ENCODE data around the gene PCNA. TPM values are rescaled to one million over a fixed set of nuclear protein-coding genes. Genes with fewer than 3 reads are reported as not detected.
A peak's percentile ranks its signal among the peaks of the same experiment; 100 is the strongest.

The PCNA gene
- total RNA-seq, 1 experiment from 2014 or later: 273 TPM

DNA sequence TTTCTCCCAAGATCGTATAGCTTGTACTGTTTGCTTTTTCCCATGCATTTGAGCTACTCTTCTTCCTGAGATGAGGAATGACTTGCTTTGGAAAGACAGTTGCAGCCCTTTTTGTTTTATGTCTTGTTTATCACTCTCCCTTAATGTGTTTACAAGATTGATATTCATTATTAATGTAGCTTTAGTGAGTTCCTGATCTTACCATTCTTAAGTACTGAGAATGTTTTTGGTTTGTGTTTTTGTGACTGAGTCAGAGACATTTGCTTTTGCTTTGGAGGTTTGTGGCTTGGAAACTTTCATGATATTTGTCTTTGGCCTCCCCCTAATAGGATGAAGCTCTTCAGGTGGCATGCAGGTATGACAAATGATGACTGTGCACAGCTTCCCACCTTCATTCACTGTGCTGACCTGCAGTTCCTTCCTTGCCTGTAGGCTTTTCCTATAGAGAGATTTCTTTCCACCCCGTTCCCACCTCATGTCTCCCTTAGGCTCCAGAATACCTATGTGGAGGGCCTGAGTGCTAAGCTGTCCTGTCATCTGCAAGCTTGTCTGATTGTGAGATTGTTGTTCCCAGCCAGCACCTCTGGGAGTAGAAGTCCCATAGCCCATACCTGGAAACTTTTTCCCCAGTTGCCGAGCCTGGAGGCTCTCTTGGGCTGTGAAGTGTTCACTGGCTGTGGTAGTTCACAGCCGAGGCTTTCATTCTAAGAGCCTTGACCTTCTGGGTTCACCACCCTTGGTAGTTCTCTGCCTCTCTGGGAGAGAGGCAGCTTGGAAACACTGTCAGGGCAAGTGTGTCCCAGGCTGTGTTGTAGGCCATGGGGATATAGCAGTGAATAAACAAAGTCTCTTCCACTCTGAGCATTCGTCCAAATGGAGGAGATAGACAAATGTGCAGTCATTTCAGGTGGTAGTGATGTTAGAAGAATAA lies 34.1 kb upstream of the PCNA start:
- peak overlapping the region; percentile 69 for H3K4me2 ChIP-seq (ENCODE audit: low read length)
- peak overlapping the region; percentile 39; the same call in 1 of the 2 replicates for H3K27ac ChIP-seq (ENCODE audit: low read depth, low read length)
- POLR2A ChIA-PET: interaction anchor here (0.9 to 2.3 kb wide), 2 partner anchors 27 to 34 kb away, joined by 4 to 10 read pairs; partner anchors contain the start of genes CDS2 and PCNA
- H3K9me2 ChIP-seq (ENCODE audit: insufficient read depth): no peaks in the 10 kb centered on the region
- H3K4me1 ChIP-seq (ENCODE audit: control insufficient read depth in 1 of 2, insufficient read depth in 2 of 2, low read length in 2 of 2): peaks cover 36 to 89% of the 10 kb centered on the region in 2 experiments
- peak overlapping the region in 1 of 2 experiments; percentile 31; a peak in 2 of 4 replicates for H3K4me3 ChIP-seq (replicated peaks in 1 of 2; ENCODE audit: low read depth in 1 of 2, low read length in 2 of 2)
- peaks cover 45% of the 10 kb centered on the region for H3K79me2 ChIP-seq (ENCODE audit: insufficient read depth, low read length)
- peak; percentile 86 for ATAC-seq
- intact Hi-C loops (cut with micrococcal nuclease): no loop called here
- H4K20me1 ChIP-seq (ENCODE audit: insufficient read depth): no peaks in the 10 kb centered on the region
- peak overlapping the region; percentile 62 for H3K9ac ChIP-seq (ENCODE audit: low read length)
- H3K36me3 ChIP-seq (ENCODE audit: control insufficient read depth in 1 of 2, insufficient read depth in 2 of 2, low read length in 2 of 2): no peaks in the 10 kb centered on the region
- RAD21 ChIA-PET (ENCODE audit: low non-redundant PET in 1 of 2, low total read pairs in 2 of 2, uncharacterized antibody in 2 of 2, unreplicated experiment in 2 of 2): interaction anchor here in 1 of 2 experiments (1.0 kb wide), 1 partner anchor 27 kb away, joined by 4 read pairs; the partner anchor contains the start of gene CDS2
- CTCF ChIA-PET: interaction anchor here (0.7 to 2.4 kb wide), 4 partner anchors 13 to 97 kb away, joined by 4 to 9 read pairs (median 7); partner anchors contain the start of gene CDS2
- peak; percentile 62; the same call in 1 of the 2 replicates for TF ChIP-seq SP1 (IDR thresholded peaks at IDR 0.05; ENCODE audit: low read depth)
- 0 out of 2 replicates have a peak, but pooled peaks have one; percentile 28 for TF ChIP-seq CEBPB (IDR thresholded peaks at IDR 0.05; ENCODE audit: low read depth)
- no peak for TF ChIP-seq ZFX (IDR thresholded peaks at IDR 0.05)
- TF ChIP-seq SRF (IDR thresholded peaks at IDR 0.05; ENCODE audit: low read depth): no peak; the same call in 1 of the 2 replicates
- TF ChIP-seq, protein P1, sequence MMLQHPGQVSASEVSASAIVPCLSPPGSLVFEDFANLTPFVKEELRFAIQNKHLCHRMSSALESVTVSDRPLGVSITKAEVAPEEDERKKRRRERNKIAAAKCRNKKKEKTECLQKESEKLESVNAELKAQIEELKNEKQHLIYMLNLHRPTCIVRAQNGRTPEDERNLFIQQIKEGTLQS (IDR thresholded peaks at IDR 0.05): no peak
- TF ChIP-seq SIN3A (IDR thresholded peaks at IDR 0.05; ENCODE audit: low read depth): no peak
- peak; percentile 80 for TF ChIP-seq FOSL1 (IDR thresholded peaks at IDR 0.05; ENCODE audit: low read depth)
- peak; percentile 62 for TF ChIP-seq JUND (IDR thresholded peaks at IDR 0.05)
- TF ChIP-seq ZNF274 (IDR thresholded peaks at IDR 0.05; ENCODE audit: low read depth, low read length): no peak
- TF ChIP-seq, protein P2, sequence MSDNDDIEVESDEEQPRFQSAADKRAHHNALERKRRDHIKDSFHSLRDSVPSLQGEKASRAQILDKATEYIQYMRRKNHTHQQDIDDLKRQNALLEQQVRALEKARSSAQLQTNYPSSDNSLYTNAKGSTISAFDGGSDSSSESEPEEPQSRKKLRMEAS (IDR thresholded peaks at IDR 0.05): peak; percentile 65; the same call in 1 of the 2 replicates
- peak; percentile 35; the same call in 1 of the 2 replicates for TF ChIP-seq CBX3 (IDR thresholded peaks at IDR 0.05; ENCODE audit: low read depth)
- TF ChIP-seq, protein P3, sequence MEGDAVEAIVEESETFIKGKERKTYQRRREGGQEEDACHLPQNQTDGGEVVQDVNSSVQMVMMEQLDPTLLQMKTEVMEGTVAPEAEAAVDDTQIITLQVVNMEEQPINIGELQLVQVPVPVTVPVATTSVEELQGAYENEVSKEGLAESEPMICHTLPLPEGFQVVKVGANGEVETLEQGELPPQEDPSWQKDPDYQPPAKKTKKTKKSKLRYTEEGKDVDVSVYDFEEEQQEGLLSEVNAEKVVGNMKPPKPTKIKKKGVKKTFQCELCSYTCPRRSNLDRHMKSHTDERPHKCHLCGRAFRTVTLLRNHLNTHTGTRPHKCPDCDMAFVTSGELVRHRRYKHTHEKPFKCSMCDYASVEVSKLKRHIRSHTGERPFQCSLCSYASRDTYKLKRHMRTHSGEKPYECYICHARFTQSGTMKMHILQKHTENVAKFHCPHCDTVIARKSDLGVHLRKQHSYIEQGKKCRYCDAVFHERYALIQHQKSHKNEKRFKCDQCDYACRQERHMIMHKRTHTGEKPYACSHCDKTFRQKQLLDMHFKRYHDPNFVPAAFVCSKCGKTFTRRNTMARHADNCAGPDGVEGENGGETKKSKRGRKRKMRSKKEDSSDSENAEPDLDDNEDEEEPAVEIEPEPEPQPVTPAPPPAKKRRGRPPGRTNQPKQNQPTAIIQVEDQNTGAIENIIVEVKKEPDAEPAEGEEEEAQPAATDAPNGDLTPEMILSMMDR (IDR thresholded peaks at IDR 0.05 in 2 of 3, conservative IDR thresholded peaks at IDR 0.05 in 1 of 3; ENCODE audit: borderline replicate concordance in 1 of 3, insufficient read depth in 1 of 3, low read depth in 2 of 3, low read length in 2 of 3): peak in 2 of 3 experiments; percentile 29 to 34; a peak in 3 of 6 replicates
- no peak for TF ChIP-seq POLR2A (IDR thresholded peaks at IDR 0.05; ENCODE audit: borderline replicate concordance, extremely low read depth, insufficient read depth, insufficient read length)
- TF ChIP-seq POLR2AphosphoS5 (IDR thresholded peaks at IDR 0.05; ENCODE audit: low read depth, low read length): peak; percentile 33; the same call in 1 of the 2 replicates
- peak; percentile 63 for DNase-seq (ENCODE audit: low read depth, low spot score)
- H3K27me3 ChIP-seq (ENCODE audit: insufficient read depth, low read length): no peaks in the 10 kb centered on the region
- H3K9me3 ChIP-seq (ENCODE audit: control insufficient read depth in 1 of 2, insufficient read depth in 1 of 2, low read depth in 1 of 2, low read length in 2 of 2): no peaks in the 10 kb centered on the region
- no peak overlapping the region for H2AFZ ChIP-seq (ENCODE audit: low read depth, low read length, poor library complexity, severe bottlenecking)
- no TSS peak for BruUV-seq (replicated peaks)
